Fibroblast of the aortic adventitia (primary cell): Measurements from ENCODE around the gene CDC42BPG. TPM values are rescaled to one million over a fixed set of nuclear protein-coding genes. Genes with fewer than 3 reads are reported as not detected.

Source experiments
- DNase-seq: peaks from one replicate; pipeline ENCODE4 v3.0.0-alpha.2; 2010; ENCODE audit warnings: low read depth
- H3K4me3 ChIP-seq: 2 replicates; pipeline ENCODE4 v1.5.1; 2011; ENCODE audit warnings: low read depth, mild to moderate bottlenecking, control low read depth, low read length, moderate library complexity
- total RNA-seq: library from RNA; depleted of rRNA; stranded (reverse); fragments of >200 nt; gene quantifications from 2 replicates; pipeline ENCODE4 v1.2.3, GENCODE V29; 2012; ENCODE audit warnings: low replicate concordance
- TF ChIP-seq, protein P1 (sequence below): IDR thresholded peaks from 2 replicates; pipeline ENCODE4 v1.5.1; 2011; ENCODE audit warnings: mild to moderate bottlenecking, low read length, control low read depth, inconsistent platforms; ENCODE audit not compliant: insufficient read depth

Gene CDC42BPG
- total RNA-seq, 1 donor, result 0.09 TPM

DNA sequence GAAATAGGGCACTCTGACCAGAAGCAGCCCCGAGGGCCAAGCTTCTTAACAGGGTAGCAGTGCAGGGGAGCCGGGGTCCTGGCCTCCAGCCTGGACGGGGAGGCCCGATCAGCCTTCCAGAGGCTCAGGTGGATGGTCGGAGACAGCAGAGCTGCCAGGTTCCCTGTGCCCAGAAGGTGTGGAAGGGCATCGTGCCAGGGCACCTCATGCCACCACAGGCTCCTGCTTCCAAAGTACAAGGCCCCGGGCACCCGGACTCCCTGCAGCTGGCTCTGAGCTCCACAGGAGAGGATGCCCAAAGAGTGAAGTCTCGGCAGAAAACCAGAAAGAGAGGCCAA is 19.7 kb upstream of the CDC42BPG start:
- H3K4me3 ChIP-seq, result peak overlapping the region; percentile 28
- TF ChIP-seq, protein P1, sequence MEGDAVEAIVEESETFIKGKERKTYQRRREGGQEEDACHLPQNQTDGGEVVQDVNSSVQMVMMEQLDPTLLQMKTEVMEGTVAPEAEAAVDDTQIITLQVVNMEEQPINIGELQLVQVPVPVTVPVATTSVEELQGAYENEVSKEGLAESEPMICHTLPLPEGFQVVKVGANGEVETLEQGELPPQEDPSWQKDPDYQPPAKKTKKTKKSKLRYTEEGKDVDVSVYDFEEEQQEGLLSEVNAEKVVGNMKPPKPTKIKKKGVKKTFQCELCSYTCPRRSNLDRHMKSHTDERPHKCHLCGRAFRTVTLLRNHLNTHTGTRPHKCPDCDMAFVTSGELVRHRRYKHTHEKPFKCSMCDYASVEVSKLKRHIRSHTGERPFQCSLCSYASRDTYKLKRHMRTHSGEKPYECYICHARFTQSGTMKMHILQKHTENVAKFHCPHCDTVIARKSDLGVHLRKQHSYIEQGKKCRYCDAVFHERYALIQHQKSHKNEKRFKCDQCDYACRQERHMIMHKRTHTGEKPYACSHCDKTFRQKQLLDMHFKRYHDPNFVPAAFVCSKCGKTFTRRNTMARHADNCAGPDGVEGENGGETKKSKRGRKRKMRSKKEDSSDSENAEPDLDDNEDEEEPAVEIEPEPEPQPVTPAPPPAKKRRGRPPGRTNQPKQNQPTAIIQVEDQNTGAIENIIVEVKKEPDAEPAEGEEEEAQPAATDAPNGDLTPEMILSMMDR, result no peak

DNA sequence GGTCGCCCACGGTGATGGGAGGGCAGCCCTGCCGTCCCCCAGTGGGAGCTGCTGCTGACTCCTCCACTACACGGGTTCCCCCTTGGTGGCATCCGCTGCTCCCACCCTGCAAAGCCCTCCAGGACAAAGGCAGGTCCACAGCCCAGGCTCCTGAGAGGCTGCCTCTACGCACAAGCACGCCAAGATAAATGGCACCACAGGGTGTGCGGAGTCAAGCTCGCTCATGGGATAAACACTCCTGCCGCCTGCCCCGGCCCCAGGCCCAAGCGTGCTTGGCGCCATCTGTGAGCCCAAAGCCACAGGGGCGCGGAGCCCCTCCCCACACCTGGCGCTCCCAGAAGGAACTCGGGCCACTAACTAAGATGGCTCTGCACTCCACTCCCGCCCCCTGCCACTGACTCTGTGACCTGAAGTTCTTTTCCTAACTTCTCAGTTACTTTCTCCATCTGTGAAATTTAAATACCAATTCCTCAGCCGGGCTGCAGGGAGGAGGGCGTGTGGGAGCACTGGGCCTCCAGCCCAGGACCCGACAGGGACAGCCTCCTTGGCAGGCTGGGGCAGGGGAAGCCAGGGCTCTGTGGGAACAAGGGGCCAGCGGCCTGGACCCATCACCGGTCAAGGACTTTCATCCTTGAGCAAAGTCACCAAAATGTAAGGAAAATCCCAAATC is 19.1 kb upstream of the CDC42BPG start:
- TF ChIP-seq, protein P1, result no peak
- peak; percentile 41 for DNase-seq
- no peak overlapping the region for H3K4me3 ChIP-seq

More for the DNA sequence above, 19.7 kb upstream of the CDC42BPG start:
- no peak for DNase-seq

DNA sequence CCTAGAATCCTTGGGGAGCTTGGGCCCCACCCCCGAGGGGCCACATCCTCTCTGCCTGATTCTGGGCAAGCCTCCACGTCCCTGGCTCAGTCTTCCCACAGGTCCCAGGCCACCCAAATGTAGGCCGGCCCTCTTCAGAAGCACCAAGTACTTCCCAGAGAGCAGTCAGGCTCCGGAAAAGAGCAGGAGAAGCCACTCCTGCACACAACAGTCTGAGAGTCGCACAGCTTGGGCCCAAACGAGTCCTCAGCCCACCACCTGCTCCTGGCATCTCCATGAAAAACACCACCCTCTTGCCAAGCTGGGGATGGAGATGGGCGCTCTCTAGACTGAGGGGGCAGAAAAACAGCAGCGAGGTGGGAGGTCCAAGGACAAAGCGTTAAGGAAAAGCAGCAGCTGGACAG is 18.5 kb upstream of the CDC42BPG start:
- no peak for DNase-seq
- TF ChIP-seq, protein P1, result no peak
- no peak overlapping the region for H3K4me3 ChIP-seq

DNA sequence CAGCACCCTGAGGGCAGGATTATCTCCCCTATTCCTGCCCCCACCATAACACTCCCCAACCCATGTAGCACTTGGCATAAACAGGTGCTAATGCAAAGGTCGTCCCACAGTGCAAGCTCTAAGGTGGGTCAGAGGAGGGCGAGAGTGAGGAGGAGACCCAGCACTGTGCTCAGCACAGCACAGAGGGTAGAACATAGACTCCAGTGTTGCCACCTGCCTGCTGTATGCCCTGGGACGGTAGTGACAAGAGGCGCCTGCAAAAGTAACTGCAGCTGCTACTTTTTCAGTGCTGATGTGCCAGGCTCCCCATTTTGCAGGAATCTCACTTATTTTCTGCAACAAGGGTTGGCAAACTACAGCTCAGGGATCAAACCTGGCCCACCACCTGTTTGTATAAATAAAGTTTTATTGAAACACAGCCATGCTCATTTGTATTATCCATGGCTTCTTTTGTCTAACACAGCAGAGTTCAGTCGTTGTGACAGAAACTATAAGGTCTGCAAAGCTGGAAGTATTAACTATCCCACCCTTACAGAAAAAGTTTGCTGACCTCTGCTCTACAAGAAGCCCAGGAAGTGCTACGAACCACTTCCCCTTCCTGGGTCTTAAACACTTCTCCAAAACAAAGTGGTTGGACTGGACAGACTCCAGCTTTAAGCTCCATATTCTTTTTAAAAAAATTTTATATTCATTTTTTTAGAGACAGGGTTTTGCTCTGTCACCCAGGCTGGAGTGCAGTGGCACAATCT is 16.9 kb upstream of the CDC42BPG start:
- no peak overlapping the region for H3K4me3 ChIP-seq
- TF ChIP-seq, protein P1, result no peak
- no peak for DNase-seq

DNA sequence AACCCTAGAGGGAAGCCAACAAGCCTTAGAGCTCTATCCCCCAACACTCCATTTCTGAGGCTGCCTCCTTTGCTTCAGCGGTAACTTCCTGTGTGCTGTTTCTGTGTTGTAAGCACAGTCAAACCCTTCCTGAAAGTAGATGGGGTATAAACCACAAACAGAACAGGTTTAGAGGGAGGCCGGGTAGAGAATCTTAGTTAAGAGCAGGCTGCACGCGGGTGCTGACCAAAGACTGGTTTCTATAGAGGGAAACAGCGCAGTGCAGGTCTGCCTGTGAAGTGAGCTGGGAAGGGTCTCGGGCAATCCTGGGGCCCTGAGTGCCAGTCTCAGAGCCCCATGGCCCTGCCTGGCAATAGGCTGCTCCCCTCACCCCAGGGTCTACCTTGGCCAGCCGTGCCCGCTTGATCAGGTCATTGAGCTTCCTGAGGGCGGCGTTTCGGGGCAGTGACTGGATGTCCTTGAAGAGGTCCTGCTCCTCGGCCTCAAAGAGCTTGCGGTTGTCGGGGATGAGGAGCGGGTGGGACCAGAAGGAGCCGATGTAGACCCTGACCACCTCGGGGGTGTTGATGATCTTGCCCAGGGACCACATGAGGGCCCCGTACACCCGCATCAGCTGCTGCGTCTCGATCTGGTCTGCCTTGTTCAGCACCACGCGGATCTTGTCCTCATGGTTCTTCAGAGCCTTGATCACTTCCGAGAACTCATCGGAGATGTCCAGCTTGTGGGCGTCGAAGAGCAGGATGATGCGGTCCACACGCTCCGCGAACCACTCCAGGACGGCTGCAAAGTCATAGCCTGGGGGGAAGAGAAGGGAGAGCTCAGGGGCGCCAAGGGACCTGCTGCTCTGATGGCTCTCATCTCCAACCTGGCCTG is 15.3 kb upstream of the CDC42BPG start:
- DNase-seq, result no peak
- no peak overlapping the region for H3K4me3 ChIP-seq
- TF ChIP-seq, protein P1, result no peak

DNA sequence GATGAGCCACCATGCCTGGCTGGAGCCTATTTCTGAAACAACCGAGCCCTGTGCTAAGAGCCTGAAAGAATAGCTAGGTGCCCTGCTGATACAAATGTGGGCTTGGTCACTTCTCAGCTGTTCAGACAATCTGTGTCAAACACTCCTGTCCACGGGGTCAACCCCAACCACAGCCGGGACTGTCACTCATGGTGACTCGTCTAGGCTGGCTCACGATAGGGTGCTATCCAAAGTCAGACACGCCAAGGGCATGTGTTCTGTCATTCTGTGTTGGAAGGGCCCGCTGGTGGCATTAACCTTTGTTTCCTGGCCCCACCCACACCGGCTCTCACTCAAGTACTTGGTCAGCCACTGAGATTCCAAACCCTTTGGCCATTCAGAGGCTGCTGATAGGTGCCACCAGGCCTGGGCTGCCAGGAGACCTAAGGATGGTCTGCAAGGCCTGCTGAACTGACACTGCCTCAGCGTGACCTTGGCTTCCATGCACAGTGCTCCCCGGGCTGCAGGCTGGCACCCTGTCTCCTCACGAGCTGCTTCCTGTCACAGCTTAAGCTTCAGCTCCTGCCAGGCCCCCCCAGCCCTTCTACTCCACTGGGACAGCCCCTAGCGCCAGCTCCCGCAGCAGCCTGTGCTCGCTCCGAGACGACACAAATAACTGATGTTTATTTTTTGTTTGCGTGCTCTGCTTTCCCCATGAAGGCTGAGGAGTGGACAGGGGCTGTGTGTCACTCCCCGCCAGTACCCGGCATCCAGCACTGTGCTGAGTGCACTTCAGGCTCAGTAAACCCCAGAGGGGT is 14.2 kb upstream of the CDC42BPG start:
- TF ChIP-seq, protein P1, result no peak
- DNase-seq, result no peak
- H3K4me3 ChIP-seq, result no peak overlapping the region
